ENCODE results near the gene NR1D1. TPM values are rescaled to one million over a fixed set of nuclear protein-coding genes. Genes with fewer than 3 reads are reported as not detected.

The NR1D1 gene
- total and polyA plus RNA-seq, 2 of the 13 experiments (the other 11 are each of a cell fraction or from before 2014, with no cell fraction given), result 2.1 to 2.7 TPM

DNA sequence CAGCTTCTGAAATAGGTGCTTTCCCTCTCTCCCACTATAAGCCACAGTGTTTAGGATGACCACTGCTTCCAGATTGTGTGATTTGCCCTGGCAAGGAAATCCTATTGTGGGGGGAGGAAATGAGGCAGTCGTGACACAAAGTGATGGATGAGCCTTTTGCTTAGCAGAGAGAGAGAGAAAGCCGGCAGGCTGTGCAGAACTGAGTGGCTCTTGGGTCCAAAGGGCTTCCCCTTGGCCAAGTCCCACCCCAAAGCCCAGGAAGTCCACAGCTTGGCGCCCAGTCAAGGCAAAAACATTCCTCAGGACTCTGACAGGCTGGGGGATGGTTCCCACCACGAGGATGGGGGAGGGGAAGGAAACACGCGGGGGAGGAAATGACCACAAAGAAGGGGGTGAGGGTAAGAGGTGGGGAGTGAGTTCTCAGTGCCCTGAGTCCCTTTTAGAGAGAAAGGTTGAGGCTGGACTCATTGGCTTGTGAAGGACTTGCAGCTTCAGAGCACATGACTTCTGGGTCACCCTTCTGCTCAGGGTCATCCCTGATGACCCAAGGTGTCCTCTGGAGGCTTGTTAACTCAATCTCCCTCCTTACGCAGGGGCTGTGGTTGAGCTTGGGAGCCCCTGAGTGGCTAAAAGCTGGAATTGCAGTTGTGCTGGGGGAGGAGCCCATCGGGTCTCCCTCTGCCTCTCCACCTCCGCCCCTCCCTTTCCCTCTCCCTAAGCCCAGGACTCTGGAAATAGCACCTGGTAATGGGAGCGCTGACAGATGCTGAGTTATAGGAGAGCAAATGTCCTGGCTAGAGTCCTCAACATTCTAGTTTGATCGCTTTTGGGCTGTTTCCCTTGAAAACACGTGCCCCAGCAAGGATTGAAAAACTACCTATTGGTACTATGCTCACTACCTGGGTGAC is 11.1 kb upstream of the NR1D1 start (continued):
- TF ChIP-seq TFDP2 (CRISPR knock-in tag; IDR thresholded peaks at IDR 0.05) (peak; percentile 61), TEAD3 (CRISPR knock-in tag; optimal IDR thresholded peaks at IDR 0.05; ENCODE audit: borderline replicate concordance) (peak; percentile 77), GMEB1 (CRISPR knock-in tag; IDR thresholded peaks at IDR 0.05; ENCODE audit: borderline replicate concordance) (peak; percentile 53; the same call in 1 of the 2 replicates), ZNF792 (CRISPR knock-in tag; IDR thresholded peaks at IDR 0.05) (no peak; the same call in 1 of the 2 replicates), HMGXB3 (CRISPR knock-in tag; IDR thresholded peaks at IDR 0.05; ENCODE audit: borderline replicate concordance) (peak; percentile 83), DNMT3B (CRISPR knock-in tag; conservative IDR thresholded peaks at IDR 0.05) (peak; percentile 67; the same call in 1 of the 2 replicates), ZNF567 (CRISPR knock-in tag; IDR thresholded peaks at IDR 0.05; ENCODE audit: borderline replicate concordance) (0 out of 2 replicates have a peak, but pooled peaks have one; percentile 79), MEF2D (CRISPR knock-in tag; IDR thresholded peaks at IDR 0.05) (0 out of 2 replicates have a peak, but pooled peaks have one; percentile 60), BRCA1 (CRISPR knock-in tag; IDR thresholded peaks at IDR 0.05) (0 out of 2 replicates have a peak, but pooled peaks have one; percentile 9), KLF15 (CRISPR knock-in tag; IDR thresholded peaks at IDR 0.05; ENCODE audit: borderline replicate concordance) (no peak), MXD4 (CRISPR knock-in tag; IDR thresholded peaks at IDR 0.05) (peak; percentile 87)
- TF ChIP-seq, protein P1, sequence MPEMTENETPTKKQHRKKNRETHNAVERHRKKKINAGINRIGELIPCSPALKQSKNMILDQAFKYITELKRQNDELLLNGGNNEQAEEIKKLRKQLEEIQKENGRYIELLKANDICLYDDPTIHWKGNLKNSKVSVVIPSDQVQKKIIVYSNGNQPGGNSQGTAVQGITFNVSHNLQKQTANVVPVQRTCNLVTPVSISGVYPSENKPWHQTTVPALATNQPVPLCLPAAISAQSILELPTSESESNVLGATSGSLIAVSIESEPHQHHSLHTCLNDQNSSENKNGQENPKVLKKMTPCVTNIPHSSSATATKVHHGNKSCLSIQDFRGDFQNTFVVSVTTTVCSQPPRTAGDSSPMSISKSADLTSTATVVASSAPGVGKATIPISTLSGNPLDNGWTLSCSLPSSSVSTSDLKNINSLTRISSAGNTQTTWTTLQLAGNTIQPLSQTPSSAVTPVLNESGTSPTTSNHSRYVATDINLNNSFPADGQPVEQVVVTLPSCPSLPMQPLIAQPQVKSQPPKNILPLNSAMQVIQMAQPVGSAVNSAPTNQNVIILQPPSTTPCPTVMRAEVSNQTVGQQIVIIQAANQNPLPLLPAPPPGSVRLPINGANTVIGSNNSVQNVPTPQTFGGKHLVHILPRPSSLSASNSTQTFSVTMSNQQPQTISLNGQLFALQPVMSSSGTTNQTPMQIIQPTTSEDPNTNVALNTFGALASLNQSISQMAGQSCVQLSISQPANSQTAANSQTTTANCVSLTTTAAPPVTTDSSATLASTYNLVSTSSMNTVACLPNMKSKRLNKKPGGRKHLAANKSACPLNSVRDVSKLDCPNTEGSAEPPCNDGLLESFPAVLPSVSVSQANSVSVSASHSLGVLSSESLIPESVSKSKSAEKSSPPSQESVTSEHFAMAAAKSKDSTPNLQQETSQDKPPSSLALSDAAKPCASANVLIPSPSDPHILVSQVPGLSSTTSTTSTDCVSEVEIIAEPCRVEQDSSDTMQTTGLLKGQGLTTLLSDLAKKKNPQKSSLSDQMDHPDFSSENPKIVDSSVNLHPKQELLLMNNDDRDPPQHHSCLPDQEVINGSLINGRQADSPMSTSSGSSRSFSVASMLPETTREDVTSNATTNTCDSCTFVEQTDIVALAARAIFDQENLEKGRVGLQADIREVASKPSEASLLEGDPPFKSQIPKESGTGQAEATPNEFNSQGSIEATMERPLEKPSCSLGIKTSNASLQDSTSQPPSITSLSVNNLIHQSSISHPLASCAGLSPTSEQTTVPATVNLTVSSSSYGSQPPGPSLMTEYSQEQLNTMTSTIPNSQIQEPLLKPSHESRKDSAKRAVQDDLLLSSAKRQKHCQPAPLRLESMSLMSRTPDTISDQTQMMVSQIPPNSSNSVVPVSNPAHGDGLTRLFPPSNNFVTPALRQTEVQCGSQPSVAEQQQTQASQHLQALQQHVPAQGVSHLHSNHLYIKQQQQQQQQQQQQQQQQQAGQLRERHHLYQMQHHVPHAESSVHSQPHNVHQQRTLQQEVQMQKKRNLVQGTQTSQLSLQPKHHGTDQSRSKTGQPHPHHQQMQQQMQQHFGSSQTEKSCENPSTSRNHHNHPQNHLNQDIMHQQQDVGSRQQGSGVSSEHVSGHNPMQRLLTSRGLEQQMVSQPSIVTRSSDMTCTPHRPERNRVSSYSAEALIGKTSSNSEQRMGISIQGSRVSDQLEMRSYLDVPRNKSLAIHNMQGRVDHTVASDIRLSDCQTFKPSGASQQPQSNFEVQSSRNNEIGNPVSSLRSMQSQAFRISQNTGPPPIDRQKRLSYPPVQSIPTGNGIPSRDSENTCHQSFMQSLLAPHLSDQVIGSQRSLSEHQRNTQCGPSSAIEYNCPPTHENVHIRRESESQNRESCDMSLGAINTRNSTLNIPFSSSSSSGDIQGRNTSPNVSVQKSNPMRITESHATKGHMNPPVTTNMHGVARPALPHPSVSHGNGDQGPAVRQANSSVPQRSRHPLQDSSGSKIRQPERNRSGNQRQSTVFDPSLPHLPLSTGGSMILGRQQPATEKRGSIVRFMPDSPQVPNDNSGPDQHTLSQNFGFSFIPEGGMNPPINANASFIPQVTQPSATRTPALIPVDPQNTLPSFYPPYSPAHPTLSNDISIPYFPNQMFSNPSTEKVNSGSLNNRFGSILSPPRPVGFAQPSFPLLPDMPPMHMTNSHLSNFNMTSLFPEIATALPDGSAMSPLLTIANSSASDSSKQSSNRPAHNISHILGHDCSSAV (CRISPR knock-in tag; IDR thresholded peaks at IDR 0.05; ENCODE audit: borderline replicate concordance), result no peak
